CD4-positive, alpha-beta T cell treated with Interleukin-10 for 1 hour (primary cell): ENCODE data around the gene ADGRG1.

Experiments used
- DNase-seq: peaks from one replicate; pipeline ENCODE4 v3.0.0-alpha.2; 2020

The ADGRG1 gene

DNA sequence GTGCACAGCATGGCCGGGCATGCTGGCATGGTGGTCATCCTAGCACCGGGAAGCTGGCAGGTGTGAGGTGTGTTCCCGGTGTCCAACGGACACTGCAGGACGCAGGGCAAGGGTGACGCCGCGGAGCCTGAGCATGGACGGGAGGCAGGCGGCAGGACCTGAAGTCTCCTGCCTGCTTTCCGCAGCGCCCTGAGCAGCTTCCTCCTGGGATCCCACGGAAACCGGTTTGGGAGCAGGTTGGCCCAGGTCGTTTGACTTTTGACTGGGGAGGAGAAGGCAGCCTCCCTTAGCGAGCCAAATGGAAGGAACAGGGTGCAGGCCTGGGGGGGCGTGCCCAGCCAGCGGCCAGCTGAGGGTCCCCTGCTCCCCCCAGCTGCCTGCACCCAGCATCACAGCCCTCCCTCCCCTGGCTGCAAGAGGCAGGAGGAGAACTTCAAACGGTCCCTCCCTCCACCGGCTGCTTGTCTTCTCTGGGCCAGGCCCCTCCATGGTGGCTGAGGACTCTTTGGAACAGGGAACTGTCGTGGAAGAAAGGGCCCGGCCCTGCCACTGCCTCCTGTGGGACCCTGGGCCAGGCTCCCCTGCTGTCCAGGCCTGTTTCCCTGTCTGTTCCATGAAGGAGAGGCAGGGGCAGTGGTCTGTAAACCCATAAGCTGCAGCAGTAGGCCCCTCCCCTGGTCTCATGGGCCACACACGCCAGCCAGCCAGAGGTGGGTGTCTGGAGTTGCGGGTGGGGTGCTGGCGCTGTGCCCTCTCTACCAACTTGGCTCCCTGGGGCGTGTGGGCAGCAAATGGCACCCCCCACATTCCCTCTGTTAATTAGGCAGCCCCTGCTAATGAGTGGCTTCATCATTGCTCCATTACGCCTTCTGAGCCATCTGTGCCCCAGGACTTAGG is 7.8 kb upstream of the ADGRG1 start:
- DNase-seq = no peak

GRCh38 chr16:57621521-57622271 is 6.7 kb upstream of the ADGRG1 start:
- DNase-seq = no peak

DNA sequence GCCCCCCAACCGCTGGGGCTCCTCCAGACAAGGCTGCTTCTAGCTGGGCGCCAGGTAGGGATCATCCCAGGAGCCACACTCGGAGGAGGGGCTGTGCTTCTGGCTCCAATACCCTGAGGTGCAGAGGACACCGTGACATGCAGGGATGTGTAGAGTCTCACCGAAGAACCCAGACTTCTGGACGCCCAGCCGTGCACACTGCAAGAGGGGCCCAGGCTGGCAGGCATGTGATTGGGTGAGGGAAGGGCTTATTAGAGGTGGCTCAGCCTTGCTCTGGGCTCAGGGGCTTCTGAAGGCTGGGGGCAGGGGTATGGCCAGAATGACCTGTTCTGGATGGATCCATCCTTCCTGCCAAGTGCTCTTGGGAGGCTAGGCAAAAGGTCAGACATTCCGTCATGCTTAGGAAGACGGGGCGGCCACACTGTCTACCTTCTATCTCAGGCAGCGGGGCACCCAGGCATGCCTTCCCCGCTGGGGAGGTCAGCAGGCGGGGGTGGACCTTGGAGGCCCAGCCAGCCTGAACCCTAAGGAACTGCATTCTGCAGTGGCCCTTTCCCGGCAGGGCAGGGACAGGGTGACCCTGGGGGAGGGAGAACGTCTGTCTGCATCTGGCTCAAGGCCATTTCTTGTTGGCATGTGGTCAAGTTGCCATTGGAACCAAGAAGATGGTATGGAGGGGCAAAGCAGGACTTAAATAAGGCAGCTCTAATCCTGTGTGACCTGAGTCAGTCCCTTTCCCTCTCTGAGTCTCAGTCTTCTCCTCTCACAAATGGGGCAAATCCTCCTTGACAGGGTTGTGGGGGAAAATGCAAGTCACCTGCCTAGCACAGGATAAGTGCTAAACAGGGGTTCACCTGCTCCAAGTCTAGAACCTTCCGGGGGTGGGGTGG is 5.8 kb upstream of the ADGRG1 start:
- DNase-seq = no peak

DNA sequence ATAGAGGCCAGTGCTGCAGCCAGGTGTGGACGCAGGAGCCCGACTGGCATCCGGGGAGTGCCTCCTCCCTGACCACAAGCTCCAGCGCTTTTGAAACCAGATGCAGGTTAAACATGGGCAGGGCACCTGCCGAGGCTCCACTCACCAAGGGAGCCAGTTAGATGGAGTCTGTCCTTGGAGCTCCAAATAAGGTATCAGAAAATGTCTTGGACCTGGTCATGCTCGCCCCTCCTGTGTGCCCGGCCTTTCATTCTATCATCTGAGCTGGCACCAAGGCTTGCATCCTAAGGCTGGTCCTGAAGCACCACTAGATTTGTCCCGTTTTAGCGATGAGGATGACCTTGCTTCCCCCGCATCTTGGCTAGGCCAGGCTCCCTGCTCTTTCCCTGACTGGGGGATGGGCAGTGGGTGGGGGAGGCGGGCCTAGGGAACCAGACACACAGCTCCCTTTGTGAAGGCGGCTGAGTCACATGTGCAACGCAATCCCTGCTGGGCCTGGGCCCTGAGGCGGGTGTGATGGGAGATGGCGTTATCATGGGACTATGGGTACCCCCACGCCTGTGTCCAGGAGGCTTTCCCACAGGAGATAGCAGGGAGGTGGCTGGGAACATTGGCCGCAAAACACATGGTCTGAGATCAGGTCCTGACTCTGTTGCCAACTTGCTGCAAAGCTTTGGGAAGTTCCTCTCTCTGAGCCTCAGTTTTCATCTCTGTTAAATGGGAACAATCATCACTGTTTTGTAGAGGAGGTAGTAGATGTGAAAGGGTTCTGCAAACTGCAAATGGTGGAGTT is 5.0 kb upstream of the ADGRG1 start:
- no peak for DNase-seq

GRCh38 chr16:57624044-57624688 is 4.3 kb upstream of the ADGRG1 start:
- no peak for DNase-seq

DNA sequence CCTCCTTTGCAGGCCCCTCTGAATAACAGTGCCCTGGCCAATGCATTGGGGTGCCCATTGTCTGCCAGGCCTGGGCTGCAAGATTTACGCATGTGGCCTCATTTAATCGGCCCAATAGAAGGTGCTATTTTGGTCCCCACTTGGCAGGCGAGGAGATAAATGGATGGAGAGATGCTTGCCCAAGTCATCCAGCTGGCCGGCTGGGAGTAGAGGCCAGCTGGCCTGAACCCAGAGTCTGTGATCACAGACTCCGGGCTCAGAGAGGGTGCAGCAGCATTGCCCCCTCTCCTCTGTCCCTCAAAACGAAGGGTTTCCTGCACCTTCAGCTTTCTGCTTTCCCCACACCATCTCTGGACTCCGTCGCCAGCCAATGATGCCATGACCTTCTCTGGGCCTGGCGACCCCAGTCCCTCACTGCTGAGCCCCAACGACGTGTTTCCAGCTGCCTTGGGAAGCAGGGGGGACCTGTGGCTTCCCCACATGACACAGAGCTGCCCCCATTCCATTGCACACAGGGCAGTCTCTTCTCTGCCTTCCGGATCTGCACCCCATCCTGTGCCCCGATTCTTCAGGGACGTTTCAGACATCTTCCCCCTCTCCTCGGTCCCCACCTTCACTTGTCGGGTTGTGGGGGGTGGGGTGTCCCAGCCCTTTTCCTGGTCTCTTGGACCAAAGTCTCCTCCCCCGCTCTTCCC is 3.5 kb upstream of the ADGRG1 start:
- DNase-seq = no peak

- no peak for DNase-seq
Observed at GRCh38 chr16:57626420-57627170, 1.8 kb upstream of the ADGRG1 start.

DNA sequence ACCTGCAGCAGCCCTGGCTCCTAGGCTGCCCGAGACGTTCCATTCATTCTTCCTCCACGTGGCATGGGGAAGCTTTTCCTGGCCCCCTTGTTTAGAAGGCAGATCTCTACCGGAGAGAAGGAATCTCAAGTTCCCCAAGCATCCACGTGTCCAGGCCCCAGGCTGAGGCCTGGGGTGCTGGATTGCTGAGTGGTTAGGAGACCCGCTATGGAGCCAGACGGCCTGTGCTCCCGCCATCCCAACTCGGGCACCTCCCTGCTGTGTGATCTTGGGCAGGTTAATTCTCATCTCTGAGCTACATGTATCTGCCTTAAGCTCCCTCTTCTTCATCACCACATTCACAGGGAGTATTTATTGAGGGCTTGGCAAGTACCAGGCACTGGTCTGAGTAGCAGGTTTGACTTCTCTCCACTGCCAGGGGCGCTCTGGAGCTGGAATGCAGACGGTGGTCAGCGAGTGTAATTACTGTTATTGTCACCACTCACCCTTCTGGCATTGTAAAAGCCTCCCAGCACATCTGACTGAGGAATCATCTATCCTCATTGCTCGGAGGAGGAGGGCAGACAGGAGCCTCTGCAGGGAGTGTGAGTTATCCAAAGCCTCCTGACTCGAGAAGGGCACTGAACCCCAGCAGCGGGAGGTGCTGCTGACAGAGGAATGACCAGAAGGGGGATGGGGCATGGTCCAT is 1.1 kb upstream of the ADGRG1 start:
- DNase-seq = no peak

- no peak for DNase-seq
Observed at GRCh38 chr16:57628783-57629293, 408 bp downstream of the ADGRG1 start.

DNA sequence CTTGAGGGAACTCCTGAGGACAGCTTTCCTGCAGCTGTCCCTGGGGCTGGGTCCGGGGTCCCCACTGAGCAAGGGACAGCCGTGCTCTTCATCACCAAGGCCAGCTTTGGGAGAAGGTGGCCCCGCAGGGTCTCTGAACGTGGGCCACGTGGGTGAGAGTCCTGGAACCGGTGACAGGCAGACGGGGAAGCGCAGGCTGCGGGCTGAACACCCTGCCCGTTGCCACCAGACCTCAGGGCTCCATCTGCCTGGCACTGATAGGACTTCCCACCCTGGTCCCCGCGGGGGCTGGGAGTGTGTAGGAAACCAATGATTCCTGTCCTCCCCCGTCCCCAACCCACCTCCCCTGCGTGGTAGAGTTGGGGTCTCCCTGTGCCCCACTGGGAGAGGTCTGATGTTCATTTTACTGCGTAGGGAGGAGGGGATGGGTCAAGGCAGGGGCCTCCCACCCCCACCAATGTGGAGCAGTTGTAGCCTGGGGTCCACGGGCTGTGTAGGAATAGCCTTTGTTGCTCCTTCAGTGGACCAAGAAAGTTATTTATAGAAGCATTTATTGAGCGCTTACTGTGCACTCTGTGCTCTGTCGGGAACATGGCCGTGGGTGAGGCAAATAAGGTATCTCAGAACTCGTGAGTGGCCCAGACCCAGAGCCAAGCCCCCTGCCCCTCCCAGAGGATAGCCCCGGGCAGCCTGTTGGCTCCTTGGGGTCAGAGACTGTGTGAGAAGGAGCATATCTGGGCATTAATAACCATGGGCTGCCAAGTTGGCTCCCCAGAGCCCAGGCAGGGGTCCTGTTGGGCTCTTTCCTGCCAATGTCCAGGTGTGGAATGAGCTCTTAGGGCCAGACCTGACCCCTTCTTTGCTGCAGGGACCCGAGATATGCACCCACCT is 1.3 kb downstream of the ADGRG1 start:
- DNase-seq = no peak

GRCh38 chr16:57630407-57630797 is 2.0 kb downstream of the ADGRG1 start:
- DNase-seq = no peak

GRCh38 chr16:57630931-57631845 is 2.8 kb downstream of the ADGRG1 start:
- no peak for DNase-seq

GRCh38 chr16:57632568-57632967 is 4.1 kb downstream of the ADGRG1 start:
- DNase-seq = no peak

- no peak for DNase-seq
Observed at GRCh38 chr16:57633383-57634064, 5.1 kb downstream of the ADGRG1 start.

GRCh38 chr16:57634171-57634570 is 5.7 kb downstream of the ADGRG1 start:
- no peak for DNase-seq

DNA sequence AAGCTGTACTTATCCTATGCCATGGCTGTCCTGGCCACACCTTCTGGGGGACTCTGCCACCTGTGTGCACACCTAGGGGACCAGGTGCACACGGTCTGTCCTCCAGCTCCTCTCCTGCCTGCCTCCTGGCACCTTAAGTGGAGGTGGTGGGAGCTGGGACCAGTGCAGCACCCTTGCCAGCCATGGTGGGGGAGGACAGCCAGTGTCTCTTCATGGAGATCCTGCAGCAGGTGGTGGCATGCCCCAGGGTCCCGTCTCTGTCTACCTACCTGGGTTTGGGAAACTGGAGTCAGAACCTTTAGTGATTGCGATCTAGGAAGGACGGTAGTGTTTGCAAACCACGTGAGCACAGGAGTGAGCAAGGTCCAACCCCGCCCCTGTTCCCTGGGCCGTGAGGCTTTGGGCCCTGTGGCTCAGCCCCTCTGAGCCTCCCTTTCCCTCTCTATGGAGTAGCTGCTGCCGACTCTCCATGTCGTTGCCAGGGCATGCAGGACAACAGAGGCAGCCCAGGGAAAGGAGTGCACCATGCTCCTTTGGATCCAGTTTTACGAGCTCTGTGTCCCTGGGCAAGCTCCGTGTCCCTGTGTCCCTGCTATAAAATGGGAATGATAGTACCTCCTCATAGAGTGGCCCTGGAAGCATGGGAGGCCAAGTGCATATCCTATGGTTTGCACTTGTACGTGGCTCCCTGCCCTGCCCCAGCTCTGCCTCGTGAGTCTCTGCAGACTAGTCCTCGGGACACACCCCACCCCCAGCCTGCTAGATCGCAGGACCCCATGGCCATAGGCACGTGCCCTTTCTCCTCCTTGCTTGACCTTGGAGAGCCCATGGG is 7.1 kb downstream of the ADGRG1 start:
- no peak for DNase-seq
